GM10847 (cell line): ENCODE measurements around the gene MAN1C1.

Source experiments
- POLR2A ChIP-seq: IDR thresholded peaks from 2 replicates; pipeline ENCODE4 v1.6.1; 2011; ENCODE audit not compliant: insufficient read length; ENCODE audit errors: extremely low read depth

Gene MAN1C1

GRCh38 chr1:25610822-25611630 is 5.6 kb upstream of the MAN1C1 start:
- no peak for TF ChIP-seq POLR2A

- no peak for TF ChIP-seq POLR2A
Observed at GRCh38 chr1:25611843-25612242, 4.7 kb upstream of the MAN1C1 start.

DNA sequence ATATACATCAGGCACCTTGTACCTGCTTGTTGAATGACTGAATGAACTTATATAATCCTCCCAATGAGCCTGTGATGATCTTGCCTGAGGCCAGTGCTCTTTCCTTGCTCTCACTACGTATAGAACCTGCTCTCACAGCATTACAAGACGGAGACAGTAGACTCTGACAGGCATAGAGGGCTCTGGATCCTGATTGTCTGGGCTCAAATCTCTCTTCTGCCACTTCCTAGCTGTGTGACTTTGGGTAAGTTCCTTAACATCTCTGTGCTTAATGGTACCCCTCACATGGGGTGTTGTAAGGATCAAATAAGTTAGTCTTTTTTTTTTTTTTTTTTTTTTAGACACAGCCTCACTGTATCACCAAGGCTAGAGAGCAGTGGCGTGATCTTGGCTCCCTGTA is 4.2 kb upstream of the MAN1C1 start:
- TF ChIP-seq POLR2A: no peak

DNA sequence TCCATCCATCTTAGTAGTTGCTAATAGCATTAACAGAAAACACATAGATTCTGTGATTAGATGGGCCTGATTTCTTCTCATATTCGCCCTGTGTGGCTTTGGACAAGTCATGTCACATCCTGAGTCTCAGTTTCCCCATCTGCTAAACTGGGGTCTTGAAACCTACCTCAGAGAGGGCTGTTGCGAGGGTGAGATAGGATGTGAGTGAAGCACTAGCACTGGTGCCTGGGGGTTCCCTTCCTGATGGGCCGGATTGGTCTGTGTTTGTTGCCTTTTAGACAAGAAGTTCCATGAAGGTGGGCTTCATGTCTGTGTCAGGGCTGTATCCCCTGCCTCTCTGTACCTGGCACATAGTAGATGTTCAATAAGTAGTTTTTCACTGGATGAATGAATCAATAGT is 3.5 kb upstream of the MAN1C1 start:
- TF ChIP-seq POLR2A: no peak

GRCh38 chr1:25614501-25615171 is 2.0 kb upstream of the MAN1C1 start:
- TF ChIP-seq POLR2A: no peak

DNA sequence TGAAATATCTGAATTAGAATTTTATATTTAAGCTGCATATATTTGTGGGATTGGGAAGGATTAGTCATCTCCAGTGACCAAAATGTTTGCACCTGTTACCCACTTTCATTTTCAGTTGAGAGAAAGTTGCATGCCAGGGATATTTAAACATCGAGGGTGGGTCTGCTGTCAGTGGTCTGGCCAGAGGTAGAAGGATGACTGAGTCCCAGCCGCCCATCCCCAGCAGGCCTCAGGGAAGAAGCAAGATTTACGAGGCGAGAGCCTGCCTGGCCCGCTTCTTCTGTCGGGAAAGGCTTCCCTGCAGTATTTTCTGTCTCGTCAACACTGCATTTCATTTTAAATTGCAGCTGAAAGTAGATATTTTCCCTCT is 1.4 kb upstream of the MAN1C1 start:
- no peak for TF ChIP-seq POLR2A

- no peak for TF ChIP-seq POLR2A
Observed at GRCh38 chr1:25615563-25616094, 962 bp upstream of the MAN1C1 start.

- TF ChIP-seq POLR2A: no peak
Observed at GRCh38 chr1:25616987-25617624, 515 bp downstream of the MAN1C1 start.

DNA sequence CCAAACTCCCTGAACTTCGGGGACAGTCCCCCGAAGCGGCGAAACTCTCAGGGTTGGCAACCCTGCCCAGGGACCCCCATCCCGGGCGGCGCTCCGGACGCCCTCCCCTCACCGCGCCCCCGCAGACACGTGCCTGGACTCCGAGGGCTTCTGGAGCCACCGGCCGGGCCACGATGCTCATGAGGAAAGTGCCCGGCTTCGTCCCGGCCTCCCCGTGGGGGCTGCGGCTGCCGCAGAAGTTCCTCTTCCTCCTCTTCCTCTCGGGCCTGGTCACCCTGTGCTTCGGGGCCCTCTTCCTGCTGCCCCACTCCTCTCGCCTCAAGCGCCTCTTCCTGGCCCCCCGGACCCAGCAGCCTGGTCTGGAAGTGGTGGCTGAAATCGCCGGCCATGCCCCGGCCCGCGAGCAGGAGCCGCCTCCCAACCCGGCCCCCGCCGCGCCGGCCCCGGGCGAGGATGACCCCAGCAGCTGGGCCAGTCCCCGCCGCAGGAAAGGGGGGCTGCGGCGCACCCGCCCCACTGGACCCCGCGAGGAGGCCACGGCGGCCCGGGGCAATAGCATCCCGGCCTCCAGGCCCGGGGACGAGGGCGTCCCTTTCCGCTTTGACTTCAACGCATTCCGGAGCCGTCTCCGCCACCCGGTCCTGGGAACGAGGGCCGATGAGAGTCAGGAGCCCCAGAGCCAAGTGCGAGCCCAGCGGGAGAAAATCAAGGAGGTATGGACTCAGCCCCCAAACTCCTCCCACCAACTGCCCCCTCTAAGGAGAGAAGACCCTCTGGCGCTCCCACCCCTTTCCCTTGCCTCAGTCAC is 1.2 kb downstream of the MAN1C1 start:
- no peak for TF ChIP-seq POLR2A

GRCh38 chr1:25618433-25618808 is 1.8 kb downstream of the MAN1C1 start:
- TF ChIP-seq POLR2A: no peak

DNA sequence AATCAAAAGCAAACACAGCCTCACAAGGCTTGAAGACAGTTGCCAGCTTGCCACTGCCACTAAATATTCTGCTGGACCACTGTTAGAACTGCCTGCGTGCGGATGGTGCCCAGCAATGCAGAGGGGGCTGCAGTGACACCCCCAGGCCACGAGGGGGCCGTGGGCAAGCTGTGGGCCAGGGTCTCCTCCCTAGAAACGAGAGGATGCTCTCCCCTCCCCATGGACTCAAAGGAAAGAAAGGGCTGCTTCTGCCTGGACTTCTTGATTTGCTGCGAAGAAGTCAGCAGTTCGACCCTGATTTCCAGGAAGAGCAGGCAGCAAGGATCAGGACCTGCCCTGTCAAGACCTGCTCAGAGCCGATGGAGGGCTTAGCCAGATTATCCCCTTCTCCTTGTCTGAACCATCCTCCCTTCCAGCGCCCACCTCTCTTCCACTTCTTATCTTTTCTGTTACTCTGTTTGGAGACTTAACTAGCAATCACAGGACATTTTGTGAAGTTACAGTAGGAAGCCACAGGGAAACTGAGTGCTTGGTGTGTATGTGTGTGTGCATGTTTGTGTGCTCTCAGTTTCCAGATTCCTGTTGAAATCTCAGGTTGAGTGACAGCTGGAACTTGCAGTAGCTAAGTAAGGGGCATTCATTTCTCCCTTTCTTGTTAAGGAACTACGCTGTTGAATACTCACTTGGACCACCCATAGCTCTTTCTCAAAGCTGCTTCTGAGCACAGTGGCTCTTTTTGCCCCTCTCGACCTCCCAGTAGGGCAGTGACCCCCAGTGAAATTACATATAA is 2.7 kb downstream of the MAN1C1 start:
- no peak for TF ChIP-seq POLR2A

- no peak for TF ChIP-seq POLR2A
Observed at GRCh38 chr1:25620211-25620610, 3.6 kb downstream of the MAN1C1 start.

GRCh38 chr1:25620701-25621350 is 4.2 kb downstream of the MAN1C1 start:
- no peak for TF ChIP-seq POLR2A

DNA sequence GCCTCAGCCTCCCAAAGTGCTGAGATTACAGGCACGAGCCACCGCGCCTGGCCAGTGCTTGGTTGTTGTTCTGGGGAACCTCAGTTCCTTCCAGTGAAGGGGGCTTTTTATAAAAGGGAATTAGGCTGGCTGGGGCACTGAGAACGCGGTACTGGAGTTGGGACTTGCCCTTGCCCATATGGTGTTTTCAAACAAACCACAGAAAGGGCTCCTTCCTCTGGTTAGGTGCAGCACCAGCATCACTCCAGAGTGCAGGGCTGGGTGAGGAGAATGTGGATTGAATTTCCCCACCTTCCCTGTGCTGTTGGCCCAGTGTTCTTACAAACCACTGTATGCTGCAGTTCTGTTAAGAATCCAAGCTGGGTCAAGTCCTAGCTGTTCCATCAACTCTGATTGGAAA is 5.3 kb downstream of the MAN1C1 start:
- no peak for TF ChIP-seq POLR2A
